HepG2 (cell line): ENCODE results near the gene MORF4L1. TPM values are rescaled to one million over a fixed set of nuclear protein-coding genes. Genes with fewer than 3 reads are reported as not detected.

Experiments used
- ATAC-seq: fragments of 200-7000 bp; cut with Tn5 transposase; 3 replicates; pipeline ENCODE4 v1.9.1; 2020; ENCODE audit warnings: mild to moderate bottlenecking, moderate library complexity
- BruUV-seq: library from RNA; stranded (reverse); fragments of 400-500 nt; replicated peaks from 2 replicates; lab custom pipeline; 2021; lab: Mats Ljungman, UMichigan
- CTCF ChIA-PET: fragments of 300-600 bp; formaldehyde crosslinking; extraction: SDS; loops from one replicate; lab custom pipeline; 2021; ENCODE audit warnings: low total read pairs, inconsistent platforms, low intra/inter-chr PET ratio; lab: Yijun Ruan, JAX
- POLR2A ChIA-PET: fragments of 350-600 bp; sonication (Branson Sonifier 250); formaldehyde crosslinking; loops from one replicate; lab custom pipeline; 2020; ENCODE audit warnings: antibody characterized with exemption, inconsistent platforms; lab: Yijun Ruan, JAX
- DNase-seq: peaks from one replicate; pipeline ENCODE4 v3.0.0-alpha.2; 2015; ENCODE audit warnings: low spot score
- FAIRE-seq: peaks from 3 replicates; lab custom pipeline; 2011; peaks lifted over from hg19 to GRCh38; lab: Jason Lieb, UNC
- H2AFZ ChIP-seq: one replicate; pipeline ENCODE4 v1.6.1; 2011; ENCODE audit warnings: low read length, inconsistent platforms
- H3K27ac ChIP-seq: fragments of 300-600 bp; 3 replicates; pipeline ENCODE4 v1.8.0; 2011; ENCODE audit warnings: mixed run types, mild to moderate bottlenecking, mixed read lengths, low read length, inconsistent platforms; ENCODE audit not compliant: insufficient read depth; ENCODE audit errors: extremely low read length
- H3K27me3 ChIP-seq, 2 experiments: fragments of 200-600 bp in 1 of 2; 2 replicates in 1 of 2; 3 replicates in 1 of 2; pipeline versions ENCODE4 v1.6.0 to v1.8.0; 2011; ENCODE audit warnings: low read length in 2 of 2, mild to moderate bottlenecking in 2 of 2, moderate library complexity in 2 of 2, inconsistent platforms in 1 of 2; ENCODE audit not compliant: insufficient read depth in 2 of 2, control insufficient read depth in 1 of 2
- H3K36me3 ChIP-seq, 2 experiments: fragments of 200-600 bp in 1 of 2; replicated peaks in 1 of 2; 2 replicates in 1 of 2; 3 replicates in 1 of 2; pipeline versions ENCODE4 v1.5.1 to v1.8.0; 2011; ENCODE audit warnings: low read length in 2 of 2, inconsistent platforms in 1 of 2; ENCODE audit not compliant: insufficient read depth in 2 of 2, control insufficient read depth in 1 of 2
- H3K4me1 ChIP-seq: 2 replicates; pipeline ENCODE4 v1.5.1; 2012; ENCODE audit warnings: low read length, inconsistent platforms; ENCODE audit not compliant: insufficient read depth
- H3K4me2 ChIP-seq: 2 replicates; pipeline ENCODE4 v1.6.0; 2011; ENCODE audit warnings: low read depth, low read length, inconsistent platforms
- H3K4me3 ChIP-seq, 3 experiments: fragments of 200-600 bp in 1 of 3; sonication (generic), shearing (Covaris generic) in 1 of 3; replicated peaks in 1 of 3; 2 replicates each; pipeline ENCODE4 v1.5.1; 2011 to 2016; ENCODE audit warnings: low read length in 3 of 3, inconsistent platforms in 2 of 3, low read depth in 2 of 3, mild to moderate bottlenecking in 2 of 3, control low read depth in 1 of 3, mixed read lengths in 1 of 3; ENCODE audit not compliant: insufficient read depth in 1 of 3
- H3K79me2 ChIP-seq: one replicate; pipeline ENCODE4 v1.6.1; 2011; ENCODE audit warnings: low read length, inconsistent platforms; ENCODE audit not compliant: insufficient read depth
- H3K9ac ChIP-seq: 2 replicates; pipeline ENCODE4 v1.6.0; 2011; ENCODE audit warnings: mild to moderate bottlenecking, low read depth, low read length, inconsistent platforms; ENCODE audit not compliant: insufficient read depth
- H3K9me3 ChIP-seq: 2 replicates; pipeline ENCODE4 v1.5.1; 2012; ENCODE audit warnings: mild to moderate bottlenecking, low read length
- H4K20me1 ChIP-seq: 2 replicates; pipeline ENCODE4 v1.6.0; 2011; ENCODE audit warnings: inconsistent platforms, mild to moderate bottlenecking, low read length, moderate library complexity; ENCODE audit not compliant: insufficient read depth
- FOXP1 ChIP-seq, 2 experiments: fragments of 450-650 bp in 1 of 2; IDR thresholded peaks; 2 replicates each; pipeline ENCODE4 v1.6.1; 2017 to 2018; ENCODE audit warnings: antibody characterized with exemption in 1 of 2
- PREB ChIP-seq: sonication (generic); formaldehyde crosslinking; IDR thresholded peaks from 2 replicates; pipeline ENCODE4 v1.4.0; 2020; ENCODE audit warnings: missing genetic modification reagents
- RFX3 ChIP-seq: IDR thresholded peaks from 2 replicates; pipeline ENCODE4 v1.6.1; 2016; ENCODE audit warnings: missing biosample characterization, missing genetic modification reagents
- ZNF10 ChIP-seq: sonication (generic); formaldehyde crosslinking; IDR thresholded peaks from 2 replicates; pipeline ENCODE4 v1.4.0; 2020; ENCODE audit warnings: mild to moderate bottlenecking, low read depth, missing genetic modification reagents, borderline replicate concordance
- ZNF501 ChIP-seq: sonication (generic); formaldehyde crosslinking; IDR thresholded peaks from 2 replicates; pipeline ENCODE4 v1.5.1; 2020; ENCODE audit warnings: mild to moderate bottlenecking, moderate library complexity, missing genetic modification reagents
- WGBS: methylation state at CpG from one replicate; pipeline ENCODE4 v1.1.6; 2017; ENCODE audit warnings: low lambda C conversion rate; 5-methylcytosine and 5-hydroxymethylcytosine counted together
- in situ Hi-C: cut with HindIII; loops from 2 replicates; pipeline ENCODE4 v1.10.0; 2017; ENCODE audit warnings: low pct_unique_long_range_greater_than_20kb; ENCODE audit not compliant: extremely low pct_ligation_motif_present
- intact Hi-C: fragments of 100-400 bp; cut with micrococcal nuclease; formaldehyde crosslinking; loops from one replicate; pipeline ENCODE4 v1.10.0; 2022; ENCODE audit not compliant: unreplicated experiment
- polyA plus RNA-seq, 8 experiments: library from polyadenylated mRNA; depleted of rRNA in 3 of 8; stranded (reverse) in 7 of 8; unstranded in 1 of 8; fragments of >200 nt; fragmentation: Illumina TruSeq in 4 of 8; extraction: Trizol in 4 of 8; gene quantifications; 2 replicates each; pipeline versions ENCODE4 v1.2.1 to v1.2.3, GENCODE V29; 2011 to 2016; ENCODE audit warnings: low read depth in 4 of 8, missing spikeins in 1 of 8, mixed read lengths in 1 of 8; ENCODE audit not compliant: insufficient read depth in 1 of 8
- total RNA-seq, 5 experiments: library from RNA; depleted of rRNA; stranded (reverse); fragments of >200 nt; fragmentation: Illumina TruSeq; extraction: Trizol; gene quantifications; 2 replicates each; pipeline ENCODE4 v1.2.3, GENCODE V29; 2016; ENCODE audit warnings: low read depth in 1 of 5

The MORF4L1 gene
- total and polyA plus RNA-seq, 2 of the 13 experiments (the other 11 are each of a cell fraction or from before 2014, with no cell fraction given), result 218 to 219 TPM

DNA sequence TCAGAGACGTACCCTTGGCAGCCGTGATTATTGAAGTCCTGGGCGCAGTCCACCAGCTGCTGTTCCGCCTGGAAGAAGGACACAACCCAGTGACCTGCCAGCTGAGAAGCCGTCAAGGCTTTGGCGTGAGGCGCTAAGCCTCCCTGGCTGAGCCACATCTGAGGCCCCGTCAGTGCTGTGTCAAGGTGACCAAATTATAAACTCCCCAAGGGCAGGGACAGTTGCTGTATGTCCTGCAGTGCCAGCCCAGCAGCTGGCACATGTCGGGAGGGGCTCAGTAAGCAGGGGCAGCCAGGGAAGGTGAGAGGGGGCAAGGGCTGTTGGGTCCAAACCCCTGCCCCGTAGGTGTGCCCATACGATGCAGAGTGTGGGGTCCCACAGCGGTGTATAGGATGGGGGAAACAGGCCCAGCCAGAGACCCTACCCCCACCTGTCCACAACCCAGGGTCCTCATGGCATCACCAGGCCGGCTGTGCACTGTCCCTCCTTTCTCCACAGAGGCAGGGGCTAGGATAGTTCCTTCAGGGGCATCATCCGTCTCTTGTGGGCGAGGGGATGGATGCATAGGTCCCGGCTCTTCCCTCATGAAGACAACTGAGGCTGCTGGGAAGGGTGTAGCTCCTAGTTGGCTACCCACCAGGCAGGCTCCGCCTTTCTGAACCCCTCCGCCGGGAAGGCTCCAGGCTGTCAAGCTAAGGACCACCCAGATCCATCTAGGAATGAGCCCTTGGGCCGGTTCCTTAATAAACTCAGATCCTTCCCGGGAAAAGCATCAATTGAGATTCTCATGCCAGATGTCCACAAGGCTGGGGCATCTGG lies 59.0 kb downstream of the MORF4L1 start (continued):
- TF ChIP-seq ZNF10 (CRISPR knock-in tag), result no peak

DNA sequence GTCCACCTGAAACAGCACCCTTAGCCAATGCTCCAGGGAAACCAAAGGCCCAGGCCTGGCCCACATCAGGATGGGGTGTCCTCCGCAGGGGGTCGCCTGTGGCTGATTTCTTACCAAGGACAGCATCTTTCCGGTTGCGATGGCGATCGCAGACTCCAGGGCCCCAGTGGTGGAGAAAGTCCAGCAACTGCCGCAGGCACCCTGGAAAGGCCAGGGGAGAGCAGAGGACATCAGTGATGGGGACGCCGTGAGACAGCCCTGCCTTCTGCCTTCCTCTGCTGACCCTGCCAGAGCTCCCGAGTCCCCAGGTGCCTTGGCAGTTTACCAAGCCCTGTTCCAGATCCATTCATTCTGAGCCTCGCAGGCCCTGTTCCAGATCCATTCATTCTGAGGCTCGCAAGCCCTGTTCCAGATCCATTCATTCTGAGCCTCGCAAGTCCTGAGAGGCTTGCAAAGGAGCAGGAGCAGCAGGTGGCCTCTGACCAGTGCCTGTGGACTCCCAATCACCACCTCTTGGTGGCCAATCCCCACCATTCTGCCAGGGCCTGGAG lies 59.6 kb downstream of the MORF4L1 start:
- Histone ChIP-seq H3K4me1 (no peaks in the 10 kb centered on the region), H3K27me3 (no peaks in the 10 kb centered on the region), H3K4me2 (no peak overlapping the region), H3K36me3 (peaks cover 34 to 74% of the 10 kb centered on the region in 2 experiments), H3K9me3 (no peaks in the 10 kb centered on the region), H3K27ac (no peak overlapping the region), H4K20me1 (no peaks in the 10 kb centered on the region), H3K9ac (no peak overlapping the region), H3K79me2 (no peaks in the 10 kb centered on the region), H2AFZ (no peak overlapping the region), H3K4me3 (no peak overlapping the region)
- no peak for ATAC-seq
- intact Hi-C loops, result no loop called here
- no TSS peak for BruUV-seq
- ChIA-PET CTCF (no interaction called here), POLR2A (no interaction called here)
- DNase-seq, result no peak
- in situ Hi-C loops, result no loop called here
- no peak for FAIRE-seq
- 96% methylated on average over 10 of the region's 13 CpGs for WGBS
- no peak for TF ChIP-seq PREB (CRISPR knock-in tag)
- TF ChIP-seq FOXP1 (IDR thresholded peaks at IDR 0.05), result no peak
- TF ChIP-seq FOXP1 (CRISPR knock-in tag; IDR thresholded peaks at IDR 0.05), result no peak
- no peak for TF ChIP-seq ZNF501 (CRISPR knock-in tag)
- no peak for TF ChIP-seq RFX3 (CRISPR knock-in tag)
